Choroid plexus epithelial cell (primary cell): ENCODE data around the gene TAF1C.

Experiments
- DNase-seq: peaks from one replicate; pipeline ENCODE4 v3.0.0-alpha.2; 2010; ENCODE audit warnings: low read depth
- H3K4me3 ChIP-seq: 2 replicates; pipeline ENCODE4 v1.5.1; 2011; ENCODE audit warnings: low read depth, mild to moderate bottlenecking, control low read depth, low read length, moderate library complexity
- TF ChIP-seq, protein P1 (sequence below): conservative IDR thresholded peaks from 2 replicates; pipeline ENCODE4 v1.5.1; 2011; ENCODE audit warnings: low read depth, mild to moderate bottlenecking, control low read depth, inconsistent platforms, low read length, moderate library complexity

Gene TAF1C, protein sequence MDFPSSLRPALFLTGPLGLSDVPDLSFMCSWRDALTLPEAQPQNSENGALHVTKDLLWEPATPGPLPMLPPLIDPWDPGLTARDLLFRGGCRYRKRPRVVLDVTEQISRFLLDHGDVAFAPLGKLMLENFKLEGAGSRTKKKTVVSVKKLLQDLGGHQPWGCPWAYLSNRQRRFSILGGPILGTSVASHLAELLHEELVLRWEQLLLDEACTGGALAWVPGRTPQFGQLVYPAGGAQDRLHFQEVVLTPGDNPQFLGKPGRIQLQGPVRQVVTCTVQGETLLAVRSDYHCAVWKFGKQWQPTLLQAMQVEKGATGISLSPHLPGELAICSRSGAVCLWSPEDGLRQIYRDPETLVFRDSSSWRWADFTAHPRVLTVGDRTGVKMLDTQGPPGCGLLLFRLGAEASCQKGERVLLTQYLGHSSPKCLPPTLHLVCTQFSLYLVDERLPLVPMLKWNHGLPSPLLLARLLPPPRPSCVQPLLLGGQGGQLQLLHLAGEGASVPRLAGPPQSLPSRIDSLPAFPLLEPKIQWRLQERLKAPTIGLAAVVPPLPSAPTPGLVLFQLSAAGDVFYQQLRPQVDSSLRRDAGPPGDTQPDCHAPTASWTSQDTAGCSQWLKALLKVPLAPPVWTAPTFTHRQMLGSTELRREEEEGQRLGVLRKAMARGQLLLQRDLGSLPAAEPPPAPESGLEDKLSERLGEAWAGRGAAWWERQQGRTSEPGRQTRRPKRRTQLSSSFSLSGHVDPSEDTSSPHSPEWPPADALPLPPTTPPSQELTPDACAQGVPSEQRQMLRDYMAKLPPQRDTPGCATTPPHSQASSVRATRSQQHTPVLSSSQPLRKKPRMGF

DNA sequence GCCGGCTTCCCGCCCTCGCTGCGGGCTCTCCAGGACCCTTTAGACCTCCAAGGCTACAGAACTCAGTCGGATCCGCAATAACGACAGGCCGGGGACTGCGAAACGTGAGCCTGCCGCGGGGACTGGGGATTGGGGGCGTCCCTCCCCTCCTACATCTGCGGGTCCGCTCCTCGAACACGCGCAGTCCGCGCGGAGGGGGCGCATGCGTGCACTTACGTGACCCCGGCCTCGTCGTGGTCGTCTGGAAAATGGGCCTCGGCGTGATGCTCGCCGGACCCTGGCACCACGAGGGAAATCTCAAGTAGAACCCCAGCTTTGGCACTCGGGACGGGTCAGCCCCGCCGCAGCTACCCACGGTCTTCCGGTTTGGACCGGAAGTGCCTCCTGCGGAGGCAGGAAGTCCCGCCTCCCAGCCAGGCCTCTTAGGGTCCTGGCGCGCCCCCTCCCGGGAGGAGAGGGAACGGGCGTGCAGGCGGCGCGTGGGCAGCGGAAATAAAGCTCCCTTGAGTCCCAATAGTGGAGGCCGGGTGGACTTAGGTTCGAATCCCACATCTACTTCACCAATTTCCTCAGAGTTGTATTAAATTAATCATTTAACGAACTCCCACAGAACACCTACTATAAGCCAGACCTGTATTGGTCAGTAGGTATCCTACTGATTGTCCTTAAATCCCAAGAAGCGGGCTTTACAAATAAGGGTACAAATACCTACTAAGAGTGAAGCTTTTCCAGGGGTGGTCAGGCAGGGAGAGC lies at the start of gene TAF1C:
Gene TAF1C, minus strand, starts transcription at position 373 of the 753 bp plus-strand sequence. CDS start 2,069 bp downstream, outside the sequence.
- TF ChIP-seq, protein P1, sequence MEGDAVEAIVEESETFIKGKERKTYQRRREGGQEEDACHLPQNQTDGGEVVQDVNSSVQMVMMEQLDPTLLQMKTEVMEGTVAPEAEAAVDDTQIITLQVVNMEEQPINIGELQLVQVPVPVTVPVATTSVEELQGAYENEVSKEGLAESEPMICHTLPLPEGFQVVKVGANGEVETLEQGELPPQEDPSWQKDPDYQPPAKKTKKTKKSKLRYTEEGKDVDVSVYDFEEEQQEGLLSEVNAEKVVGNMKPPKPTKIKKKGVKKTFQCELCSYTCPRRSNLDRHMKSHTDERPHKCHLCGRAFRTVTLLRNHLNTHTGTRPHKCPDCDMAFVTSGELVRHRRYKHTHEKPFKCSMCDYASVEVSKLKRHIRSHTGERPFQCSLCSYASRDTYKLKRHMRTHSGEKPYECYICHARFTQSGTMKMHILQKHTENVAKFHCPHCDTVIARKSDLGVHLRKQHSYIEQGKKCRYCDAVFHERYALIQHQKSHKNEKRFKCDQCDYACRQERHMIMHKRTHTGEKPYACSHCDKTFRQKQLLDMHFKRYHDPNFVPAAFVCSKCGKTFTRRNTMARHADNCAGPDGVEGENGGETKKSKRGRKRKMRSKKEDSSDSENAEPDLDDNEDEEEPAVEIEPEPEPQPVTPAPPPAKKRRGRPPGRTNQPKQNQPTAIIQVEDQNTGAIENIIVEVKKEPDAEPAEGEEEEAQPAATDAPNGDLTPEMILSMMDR = peak; percentile 92
- peak; percentile 97 for DNase-seq
- H3K4me3 ChIP-seq = peak within 1 kb of the TSS; percentile 70

DNA sequence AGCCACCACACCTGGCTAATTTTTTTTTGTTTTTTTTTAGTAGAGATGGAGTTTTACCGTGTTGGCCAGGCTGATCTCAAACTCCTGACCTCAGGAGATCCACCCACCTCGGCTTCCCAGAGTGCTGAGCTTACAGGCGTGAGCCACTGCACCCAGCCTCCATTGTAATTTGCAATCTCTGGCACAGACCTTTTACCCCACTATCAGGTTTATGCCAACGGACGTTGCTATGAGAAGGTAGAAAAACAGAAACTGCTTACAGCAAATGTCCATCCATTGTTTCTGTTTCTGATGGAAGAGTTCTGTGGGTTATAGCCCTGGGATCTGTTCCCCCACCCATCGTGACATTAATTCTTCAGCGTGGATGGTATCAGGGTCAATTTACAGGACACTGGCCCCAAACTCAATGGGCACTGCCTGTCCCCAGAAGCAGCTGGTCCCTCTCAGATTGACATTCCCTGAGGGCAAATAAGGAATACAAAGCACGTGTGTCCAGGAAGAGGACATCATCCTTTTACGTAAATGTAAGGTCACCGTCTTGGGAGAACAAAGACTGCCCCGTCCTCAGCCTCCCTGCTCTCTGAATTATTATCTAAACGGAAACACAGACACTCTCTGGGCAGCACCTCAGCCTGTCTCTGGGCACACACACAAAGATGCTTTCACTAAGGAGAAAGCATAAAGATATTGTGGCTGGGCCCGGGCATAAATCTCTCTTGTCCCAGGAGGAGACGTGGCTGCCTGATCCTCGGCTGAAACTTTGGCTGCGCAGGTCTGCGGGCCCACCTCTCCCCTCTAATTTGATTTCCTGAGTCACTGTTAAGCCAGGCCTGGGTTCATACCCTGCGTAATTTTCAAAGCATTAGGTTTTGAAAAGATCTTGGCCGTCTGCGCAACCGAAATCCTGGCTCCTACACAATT lies 47.7 kb upstream of the TAF1C start:
- DNase-seq = no peak

DNA sequence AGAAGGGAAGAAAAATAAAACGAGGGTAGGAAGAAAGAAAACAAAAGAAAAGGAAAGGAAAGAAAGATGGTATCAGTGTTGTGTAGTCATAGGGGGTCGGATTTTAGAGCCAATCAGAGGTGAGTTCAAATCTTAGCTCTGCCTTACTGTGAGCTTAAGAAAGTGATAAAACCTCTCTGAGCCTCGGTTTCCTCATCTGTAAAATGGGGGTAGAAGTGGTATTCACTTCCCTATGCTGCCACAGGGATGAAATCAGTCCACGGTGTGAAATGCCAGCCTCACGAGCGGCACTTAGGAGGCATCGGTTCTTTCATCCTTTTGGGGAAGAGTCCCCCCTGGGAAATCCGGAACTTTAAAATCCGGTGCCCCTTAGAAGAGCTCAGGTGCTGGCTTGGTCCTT lies 46.9 kb upstream of the TAF1C start:
- no peak overlapping the region for H3K4me3 ChIP-seq
- TF ChIP-seq, protein P1 = no peak
- no peak for DNase-seq

More for the DNA sequence above, 47.7 kb upstream of the TAF1C start:
- no peak overlapping the region for H3K4me3 ChIP-seq
- TF ChIP-seq, protein P1 = no peak

DNA sequence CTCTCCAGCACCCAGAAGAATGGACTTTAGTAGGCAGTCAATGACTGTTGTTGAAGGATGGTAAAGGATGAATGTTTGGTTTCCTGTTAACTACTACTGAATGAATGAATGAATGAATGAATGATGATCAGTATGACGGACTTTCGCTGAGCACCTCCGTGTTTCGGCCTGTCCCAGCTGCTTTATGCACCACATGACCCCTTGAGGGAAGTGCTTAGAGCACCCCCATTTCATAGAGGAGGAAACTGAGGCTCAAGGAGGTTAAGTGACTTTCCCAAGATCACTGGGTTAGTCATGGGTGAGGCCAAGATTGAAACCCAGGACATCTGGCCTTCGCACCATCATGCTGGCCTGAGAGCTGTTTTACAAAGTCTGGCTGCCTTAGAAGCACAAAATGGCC lies 46.1 kb upstream of the TAF1C start:
- no peak overlapping the region for H3K4me3 ChIP-seq
- TF ChIP-seq, protein P1 = no peak
- DNase-seq = no peak

DNA sequence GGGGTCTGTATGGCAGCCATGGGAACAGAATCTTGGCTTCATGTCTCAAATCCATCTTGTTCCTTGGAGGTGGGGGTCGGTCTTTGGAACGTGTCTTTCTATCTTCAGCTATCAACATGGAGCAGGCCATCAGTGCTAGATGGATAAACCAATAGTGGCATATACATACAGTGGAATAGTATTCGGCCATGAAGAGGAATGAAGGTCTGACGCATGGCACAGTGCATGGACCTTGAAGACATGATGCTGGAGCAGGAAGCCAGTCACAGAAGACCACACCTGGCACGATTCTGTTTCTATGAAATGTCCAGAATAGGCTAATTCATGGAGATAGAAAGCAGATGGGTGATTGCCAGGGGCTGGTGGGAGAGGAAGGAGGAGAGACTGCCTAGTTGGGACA lies 45.2 kb upstream of the TAF1C start:
- no peak overlapping the region for H3K4me3 ChIP-seq
- DNase-seq = no peak
- TF ChIP-seq, protein P1 = no peak

DNA sequence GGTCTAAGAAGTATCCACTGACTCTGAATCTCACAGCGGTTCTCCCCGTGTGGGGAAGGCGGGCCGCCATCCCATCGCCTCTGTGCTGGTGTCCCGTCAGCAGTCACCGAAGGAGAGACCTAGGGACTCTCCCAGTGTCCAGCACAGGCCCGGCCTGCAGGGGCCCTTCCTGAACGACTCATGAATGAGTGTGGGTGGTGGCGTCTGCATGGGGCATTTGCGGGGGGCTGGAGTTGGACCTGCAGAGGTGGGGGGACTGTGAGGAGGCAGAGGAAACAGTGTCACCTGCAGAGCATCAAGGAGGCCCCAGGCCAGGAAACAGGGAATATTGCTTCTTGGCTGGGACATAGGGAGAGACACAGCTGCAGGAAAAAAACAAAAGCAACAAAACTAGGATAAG lies 42.6 kb upstream of the TAF1C start:
- H3K4me3 ChIP-seq = no peak overlapping the region
- TF ChIP-seq, protein P1 = no peak

More for the DNA sequence above, 42.6 kb upstream of the TAF1C start:
- no peak for DNase-seq
